Measurements from ENCODE around the gene ADGRG1.

The ADGRG1 gene

DNA sequence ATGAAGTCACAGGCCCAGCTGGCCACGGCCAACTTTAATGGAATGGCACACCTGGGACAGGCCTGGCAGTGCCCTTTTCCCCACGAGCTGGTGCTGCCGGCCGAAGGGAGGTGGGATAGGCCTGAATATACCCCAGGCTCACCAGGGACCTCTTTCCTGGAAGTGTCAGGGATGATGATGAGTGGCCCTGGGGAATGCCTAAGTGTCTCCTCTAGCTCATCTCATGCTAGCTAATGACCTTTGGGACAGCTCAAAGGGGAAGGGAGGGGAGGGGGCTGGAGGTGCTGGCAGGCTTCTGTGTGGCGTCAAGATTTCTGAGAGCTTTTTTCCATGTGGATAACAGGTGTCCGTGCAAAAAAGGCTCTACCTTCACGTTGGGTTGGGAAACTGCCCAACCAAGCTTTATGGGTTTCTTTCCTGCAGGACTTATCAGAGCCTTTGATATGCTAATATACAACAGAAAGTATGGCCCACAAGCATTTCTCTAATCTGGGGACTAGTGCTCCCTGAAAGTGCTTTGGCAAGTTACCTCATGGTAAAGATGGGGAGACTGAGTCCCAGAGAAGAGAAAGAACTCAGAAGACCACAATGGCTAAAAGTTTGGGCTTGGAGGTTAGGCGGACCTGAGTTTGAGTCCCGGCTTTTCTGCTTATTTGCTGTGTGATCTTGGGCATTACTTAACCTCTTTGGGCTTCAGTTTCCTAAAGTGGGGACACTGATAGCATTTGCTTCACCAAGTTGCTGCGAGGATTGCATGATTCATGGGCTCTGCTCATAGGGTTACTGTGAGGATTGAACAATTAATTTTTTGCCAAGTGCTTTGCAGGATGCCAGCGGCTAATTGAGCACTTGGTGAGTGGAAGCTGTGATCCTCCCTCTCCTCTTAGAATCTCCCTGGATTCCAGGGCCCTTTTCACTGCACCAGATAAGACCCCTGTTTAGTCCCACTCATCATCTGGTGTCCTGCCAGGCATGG is 14.0 kb downstream of the ADGRG1 start:
- no peak for DNase-seq (ENCODE audit: low read depth in 2 of 2)
- no peak for TF ChIP-seq CTCF (IDR thresholded peaks at IDR 0.05; ENCODE audit: low read depth, low read length)
- no peak overlapping the region for H3K4me3 ChIP-seq (replicated peaks in 1 of 2; ENCODE audit: low read depth in 2 of 2, low read length in 2 of 2)

DNA sequence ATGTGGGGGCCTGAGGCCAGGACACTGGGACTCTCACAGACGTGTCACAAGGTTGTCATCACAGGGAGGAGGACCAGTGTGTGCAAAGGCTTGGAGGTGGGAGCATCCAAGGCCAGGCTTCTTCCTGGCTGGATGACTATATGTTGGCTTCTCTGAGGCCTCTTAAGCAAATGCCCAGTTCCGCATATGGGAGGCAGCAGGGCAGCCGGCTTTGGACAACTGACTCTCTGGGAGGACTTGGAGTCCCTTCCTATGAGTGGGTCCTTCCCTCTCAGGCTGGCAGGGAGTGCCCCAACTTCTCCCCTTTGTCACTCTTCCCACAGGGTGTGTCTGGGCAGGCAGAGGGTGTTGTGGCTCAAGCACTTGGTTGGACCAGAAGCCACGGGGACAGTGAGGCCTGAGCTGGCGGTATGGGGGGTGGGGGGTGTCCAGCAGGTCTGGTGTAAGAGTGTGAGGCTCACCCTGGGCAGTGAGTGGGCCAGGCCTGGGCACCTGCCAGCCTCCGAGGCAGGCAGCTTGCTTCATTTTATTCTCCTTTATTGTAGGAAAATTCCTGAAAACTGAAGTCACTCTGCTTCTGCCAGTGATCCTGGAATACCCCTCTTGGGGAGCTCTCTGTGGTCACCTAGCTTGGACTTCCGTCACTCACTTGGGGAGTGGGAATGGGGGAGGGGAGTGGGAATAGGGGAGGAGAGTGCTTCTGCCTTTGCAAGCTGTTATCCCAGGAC is 14.9 kb downstream of the ADGRG1 start:
- peak; percentile 45 for DNase-seq (ENCODE audit: low read depth in 2 of 2)
- no peak for TF ChIP-seq CTCF (IDR thresholded peaks at IDR 0.05; ENCODE audit: low read depth, low read length)
- no peak overlapping the region for H3K4me3 ChIP-seq (replicated peaks in 1 of 2; ENCODE audit: low read depth in 2 of 2, low read length in 2 of 2)

DNA sequence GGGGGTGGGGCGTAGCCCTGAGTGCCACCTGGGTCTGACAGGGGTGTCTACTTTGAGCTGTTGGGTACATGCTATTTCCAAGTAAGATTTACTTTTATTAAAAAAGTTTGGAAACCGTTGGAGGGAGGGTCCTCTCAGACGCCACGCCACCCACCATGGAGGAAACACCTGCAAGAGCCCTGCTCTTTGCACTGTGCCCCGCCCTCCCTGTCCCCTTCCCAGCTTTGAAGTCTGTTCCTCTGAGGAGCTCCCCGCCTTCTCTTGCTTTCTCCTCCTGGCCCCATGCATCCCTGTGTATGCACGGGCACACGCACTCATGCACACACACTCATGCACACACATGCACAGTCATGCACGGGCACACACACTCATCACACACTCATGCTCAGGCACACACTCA is 15.5 kb downstream of the ADGRG1 start:
- no peak overlapping the region for H3K4me3 ChIP-seq (replicated peaks in 1 of 2; ENCODE audit: low read depth in 2 of 2, low read length in 2 of 2)
- no peak for DNase-seq (ENCODE audit: low read depth in 2 of 2)
- no peak for TF ChIP-seq CTCF (IDR thresholded peaks at IDR 0.05; ENCODE audit: low read depth, low read length)

DNA sequence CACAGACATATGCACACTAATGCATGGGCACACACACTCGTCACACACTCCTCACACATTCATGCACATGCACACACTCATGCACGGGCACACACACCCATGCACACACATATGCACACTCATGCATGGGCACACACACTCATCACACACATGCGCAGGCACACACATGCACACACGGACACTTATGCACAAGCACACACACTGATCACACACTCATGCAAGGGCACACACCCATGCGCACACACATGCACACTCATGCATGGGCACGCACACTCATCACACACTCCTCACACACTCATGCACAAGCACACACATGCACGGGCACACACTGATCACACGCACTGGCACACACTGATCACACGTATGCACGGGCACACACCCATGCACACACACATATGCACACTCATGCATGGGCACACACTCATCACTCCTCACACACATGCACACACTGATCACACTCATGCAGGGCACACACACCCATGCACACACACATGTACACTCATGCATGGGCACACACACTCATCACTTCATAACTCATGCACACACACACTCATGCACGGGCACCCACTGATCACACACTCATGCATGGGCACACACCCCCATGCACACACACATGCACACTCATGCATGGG is 16.1 kb downstream of the ADGRG1 start:
- no peak overlapping the region for H3K4me3 ChIP-seq (replicated peaks in 1 of 2; ENCODE audit: low read depth in 2 of 2, low read length in 2 of 2)

GRCh38 chr16:57645169-57645568 is 16.7 kb downstream of the ADGRG1 start:
- TF ChIP-seq CTCF (IDR thresholded peaks at IDR 0.05; ENCODE audit: low read depth, low read length): no peak
- no peak overlapping the region for H3K4me3 ChIP-seq (replicated peaks in 1 of 2; ENCODE audit: low read depth in 2 of 2, low read length in 2 of 2)
- DNase-seq (ENCODE audit: low read depth in 2 of 2): no peak

More for the DNA sequence above, 16.1 kb downstream of the ADGRG1 start:
- DNase-seq (ENCODE audit: low read depth in 2 of 2): no peak
- TF ChIP-seq CTCF (IDR thresholded peaks at IDR 0.05; ENCODE audit: low read depth, low read length): no peak

- peak; percentile 72 to 82 for DNase-seq (ENCODE audit: low read depth in 2 of 2)
- no peak overlapping the region for H3K4me3 ChIP-seq (replicated peaks in 1 of 2; ENCODE audit: low read depth in 2 of 2, low read length in 2 of 2)
- TF ChIP-seq CTCF (IDR thresholded peaks at IDR 0.05; ENCODE audit: low read depth, low read length): no peak
These were observed 17.4 kb downstream of the ADGRG1 start for GRCh38 chr16:57645691-57646387.

Measured in cardiac fibroblast (primary cell).